ENCODE results near the gene EME2.

EME2 gene

DNA sequence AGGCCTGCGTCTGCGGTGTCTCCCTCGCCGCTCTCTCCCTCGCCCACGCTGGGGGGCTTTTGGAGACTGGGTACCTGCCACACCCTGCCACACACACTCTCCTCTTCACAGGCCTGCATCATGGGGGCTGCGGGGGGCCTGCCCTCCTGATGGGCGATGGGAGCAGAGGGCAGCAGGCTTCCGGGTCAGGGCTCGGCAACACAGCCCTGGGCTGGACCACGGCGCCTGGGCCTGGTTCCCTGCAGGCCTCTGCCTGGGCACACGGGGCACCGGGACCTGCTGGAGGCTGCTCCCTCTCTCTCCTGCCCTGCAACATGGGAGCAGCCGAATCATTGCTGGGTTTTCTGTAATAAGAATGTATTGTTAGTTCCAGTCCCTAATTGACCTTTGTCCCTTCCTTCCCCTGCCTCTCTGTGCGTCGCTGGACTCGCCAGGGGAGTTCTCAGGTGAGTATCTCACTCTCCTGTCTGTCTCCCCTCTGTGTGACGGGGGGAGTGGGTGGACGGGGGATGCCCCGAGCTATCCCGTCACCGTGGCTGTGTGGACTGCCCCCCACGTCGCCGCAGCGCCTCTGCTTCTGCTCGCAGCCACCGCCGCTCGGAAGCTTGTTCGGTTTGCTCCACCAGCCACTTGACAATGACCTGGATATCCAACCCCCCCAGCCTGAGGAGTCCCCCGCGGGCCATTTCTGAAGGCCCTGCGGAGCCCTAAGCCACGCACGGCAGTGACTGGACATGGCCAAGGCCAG, 14.7 kb upstream of the EME2 start:
- DNase-seq (ENCODE audit: low read depth): no peak
- no peak for TF ChIP-seq MYC (IDR thresholded peaks at IDR 0.05; ENCODE audit: low read depth, low read length)
- TF ChIP-seq, protein P1, sequence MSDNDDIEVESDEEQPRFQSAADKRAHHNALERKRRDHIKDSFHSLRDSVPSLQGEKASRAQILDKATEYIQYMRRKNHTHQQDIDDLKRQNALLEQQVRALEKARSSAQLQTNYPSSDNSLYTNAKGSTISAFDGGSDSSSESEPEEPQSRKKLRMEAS (IDR thresholded peaks at IDR 0.05; ENCODE audit: low read depth, low read length): no peak
- TF ChIP-seq, protein P2, sequence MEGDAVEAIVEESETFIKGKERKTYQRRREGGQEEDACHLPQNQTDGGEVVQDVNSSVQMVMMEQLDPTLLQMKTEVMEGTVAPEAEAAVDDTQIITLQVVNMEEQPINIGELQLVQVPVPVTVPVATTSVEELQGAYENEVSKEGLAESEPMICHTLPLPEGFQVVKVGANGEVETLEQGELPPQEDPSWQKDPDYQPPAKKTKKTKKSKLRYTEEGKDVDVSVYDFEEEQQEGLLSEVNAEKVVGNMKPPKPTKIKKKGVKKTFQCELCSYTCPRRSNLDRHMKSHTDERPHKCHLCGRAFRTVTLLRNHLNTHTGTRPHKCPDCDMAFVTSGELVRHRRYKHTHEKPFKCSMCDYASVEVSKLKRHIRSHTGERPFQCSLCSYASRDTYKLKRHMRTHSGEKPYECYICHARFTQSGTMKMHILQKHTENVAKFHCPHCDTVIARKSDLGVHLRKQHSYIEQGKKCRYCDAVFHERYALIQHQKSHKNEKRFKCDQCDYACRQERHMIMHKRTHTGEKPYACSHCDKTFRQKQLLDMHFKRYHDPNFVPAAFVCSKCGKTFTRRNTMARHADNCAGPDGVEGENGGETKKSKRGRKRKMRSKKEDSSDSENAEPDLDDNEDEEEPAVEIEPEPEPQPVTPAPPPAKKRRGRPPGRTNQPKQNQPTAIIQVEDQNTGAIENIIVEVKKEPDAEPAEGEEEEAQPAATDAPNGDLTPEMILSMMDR (IDR thresholded peaks at IDR 0.05; ENCODE audit: low read depth, low read length): no peak
- no peak for TF ChIP-seq POLR2A (IDR thresholded peaks at IDR 0.05; ENCODE audit: extremely low read depth, insufficient read length)
- no peak overlapping the region for H3K4me3 ChIP-seq (ENCODE audit: low read depth, low read length)

DNA sequence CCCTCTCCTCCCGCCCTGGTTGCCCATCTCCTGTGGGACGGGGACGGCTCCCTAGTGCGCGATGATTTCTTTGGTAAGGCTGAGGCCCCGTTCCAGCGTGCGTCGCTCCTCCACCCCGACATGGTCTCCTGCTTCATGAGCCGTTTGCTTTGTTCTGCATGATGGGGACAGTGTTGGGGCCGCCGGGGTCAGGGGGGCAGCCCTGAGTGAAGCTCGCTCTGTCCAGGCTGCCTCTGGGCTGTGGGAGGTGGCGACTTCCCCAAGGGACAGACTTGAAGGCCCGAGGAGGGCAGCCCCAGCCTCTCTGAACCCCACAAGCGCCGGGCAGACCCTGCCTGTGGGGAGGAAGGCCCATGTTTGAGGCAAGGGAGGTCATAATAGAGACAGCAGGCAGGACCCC, 13.7 kb upstream of the EME2 start:
- no peak for TF ChIP-seq POLR2A (IDR thresholded peaks at IDR 0.05; ENCODE audit: extremely low read depth, insufficient read length)
- TF ChIP-seq MYC (IDR thresholded peaks at IDR 0.05; ENCODE audit: low read depth, low read length): no peak
- TF ChIP-seq, protein P1 (IDR thresholded peaks at IDR 0.05; ENCODE audit: low read depth, low read length): no peak
- TF ChIP-seq, protein P2 (IDR thresholded peaks at IDR 0.05; ENCODE audit: low read depth, low read length): no peak
- no peak overlapping the region for H3K4me3 ChIP-seq (ENCODE audit: low read depth, low read length)
- no peak for DNase-seq (ENCODE audit: low read depth)

DNA sequence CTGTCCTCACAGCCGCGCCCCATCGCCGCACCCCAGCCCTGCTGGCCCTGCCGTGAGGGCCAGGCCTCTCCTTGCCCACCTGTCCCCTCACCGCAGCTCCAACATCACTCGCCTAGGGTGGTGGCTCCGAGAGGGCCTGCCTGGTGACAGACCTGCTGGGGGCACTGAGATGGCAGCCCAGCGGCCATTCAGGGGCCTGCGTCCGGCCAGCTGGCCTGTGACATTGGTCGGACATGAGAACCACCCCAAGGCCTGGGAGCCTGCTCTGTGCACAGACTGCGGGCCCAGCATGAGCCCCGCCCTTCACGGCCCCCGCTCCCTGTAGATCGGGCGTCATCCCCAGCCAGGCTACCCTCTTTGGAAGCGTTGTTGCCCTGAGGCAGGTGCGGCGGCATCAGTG, 13.1 kb upstream of the EME2 start:
- TF ChIP-seq, protein P1 (IDR thresholded peaks at IDR 0.05; ENCODE audit: low read depth, low read length): no peak
- TF ChIP-seq, protein P2 (IDR thresholded peaks at IDR 0.05; ENCODE audit: low read depth, low read length): no peak
- DNase-seq (ENCODE audit: low read depth): no peak

DNA sequence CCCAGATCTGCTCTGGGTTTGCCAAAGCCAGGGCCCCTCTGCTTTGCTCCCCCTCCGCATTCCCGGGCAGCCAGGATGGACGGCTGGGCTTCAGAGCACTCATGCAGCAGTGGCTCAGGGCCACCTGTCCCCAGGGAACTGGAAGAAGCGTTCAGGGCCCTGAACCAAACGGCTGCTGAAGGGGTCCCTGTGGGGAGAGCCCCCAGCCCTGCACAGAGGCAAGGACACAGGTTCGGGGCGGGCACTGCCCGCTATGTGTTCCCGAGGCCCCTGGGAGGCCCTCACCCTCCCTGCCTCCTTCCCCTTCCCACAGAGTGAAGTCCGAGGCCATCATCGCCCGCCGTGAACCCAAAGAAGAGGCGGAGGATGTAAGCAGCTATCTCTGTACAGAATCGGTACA, 11.7 kb upstream of the EME2 start:
- no peak overlapping the region for H3K4me3 ChIP-seq (ENCODE audit: low read depth, low read length)
- no peak for DNase-seq (ENCODE audit: low read depth)
- TF ChIP-seq MYC (IDR thresholded peaks at IDR 0.05; ENCODE audit: low read depth, low read length) (no peak), POLR2A (IDR thresholded peaks at IDR 0.05; ENCODE audit: extremely low read depth, insufficient read length) (no peak)
- TF ChIP-seq, protein P1 (IDR thresholded peaks at IDR 0.05; ENCODE audit: low read depth, low read length): no peak
- TF ChIP-seq, protein P2 (IDR thresholded peaks at IDR 0.05; ENCODE audit: low read depth, low read length): no peak

More for the DNA sequence above, 13.1 kb upstream of the EME2 start:
- H3K4me3 ChIP-seq (ENCODE audit: low read depth, low read length): no peak overlapping the region

DNA sequence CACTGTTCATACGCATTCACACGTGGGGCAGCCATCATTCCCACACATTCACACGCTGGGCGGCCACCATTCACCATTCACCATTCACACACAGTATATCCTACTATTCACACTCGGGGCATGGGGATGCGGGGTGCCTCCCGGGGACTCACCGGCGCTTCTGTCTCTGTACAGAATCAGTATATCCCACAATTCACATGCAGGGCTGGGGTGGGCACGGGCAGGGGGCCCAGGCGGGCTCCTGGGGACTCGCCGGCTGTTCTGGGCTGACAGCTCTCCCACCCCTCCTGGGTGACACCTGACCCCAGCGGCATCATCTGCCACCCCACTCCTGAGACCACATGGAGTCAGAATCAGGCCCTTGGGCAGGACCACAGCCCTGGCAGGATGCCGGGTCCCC, 10.9 kb upstream of the EME2 start:
- no peak for DNase-seq (ENCODE audit: low read depth)
- TF ChIP-seq, protein P2 (IDR thresholded peaks at IDR 0.05; ENCODE audit: low read depth, low read length): no peak
- no peak for TF ChIP-seq MYC (IDR thresholded peaks at IDR 0.05; ENCODE audit: low read depth, low read length)
- no peak for TF ChIP-seq POLR2A (IDR thresholded peaks at IDR 0.05; ENCODE audit: extremely low read depth, insufficient read length)
- TF ChIP-seq, protein P1 (IDR thresholded peaks at IDR 0.05; ENCODE audit: low read depth, low read length): no peak
- no peak overlapping the region for H3K4me3 ChIP-seq (ENCODE audit: low read depth, low read length)

Data from NB4 (cell line).